DND-41 (cell line): ENCODE data around the gene ATOX1.

Source experiments
- CTCF ChIP-seq: IDR thresholded peaks from 2 replicates; pipeline ENCODE4 v1.5.1; 2012; ENCODE audit warnings: borderline replicate concordance, low read length, moderate library complexity, mild to moderate bottlenecking; ENCODE audit not compliant: poor library complexity, severe bottlenecking; ENCODE audit errors: extremely low read depth
- EZH2 ChIP-seq: IDR thresholded peaks from 3 replicates; pipeline ENCODE4 v1.6.1; 2012; ENCODE audit warnings: borderline replicate concordance, low read depth, mild to moderate bottlenecking, moderate library complexity, low read length, inconsistent platforms; ENCODE audit not compliant: severe bottlenecking

GRCh38 chr5:151703227-151703626 lies 55.2 kb downstream of the ATOX1 start:
- TF ChIP-seq CTCF, result no peak
- no peak for TF ChIP-seq EZH2
